SU-DHL-6 (cell line): ENCODE measurements around the gene WAC.

Experiments
- H2AFZ ChIP-seq: fragments of 200-600 bp; sonication (generic); 2 replicates; pipeline ENCODE4 v1.6.1; 2014; ENCODE audit warnings: low read depth, mild to moderate bottlenecking, moderate library complexity, mixed read lengths, antibody characterized with exemption, low read length; ENCODE audit not compliant: severe bottlenecking
- H3F3A ChIP-seq: fragments of 200-600 bp; shearing (Covaris generic); 2 replicates; pipeline ENCODE4 v1.6.0; 2016; ENCODE audit warnings: antibody characterized with exemption, mild to moderate bottlenecking; ENCODE audit not compliant: insufficient read depth
- H3K27ac ChIP-seq: fragments of 200-600 bp; sonication (generic); 2 replicates; pipeline ENCODE4 v1.5.1; 2016; ENCODE audit warnings: low read depth, mild to moderate bottlenecking, low read length, moderate library complexity, mixed read lengths
- H3K27me3 ChIP-seq: fragments of 200-600 bp; sonication (generic), shearing (Covaris generic); 2 replicates; pipeline ENCODE4 v1.6.0; 2014; ENCODE audit warnings: mild to moderate bottlenecking, low read length
- H3K36me3 ChIP-seq: fragments of 200-600 bp; sonication (generic); 2 replicates; pipeline ENCODE4 v1.6.1; 2014; ENCODE audit warnings: mild to moderate bottlenecking, low read length, mixed read lengths
- H3K4me2 ChIP-seq: fragments of 300-600, 200-600 bp; shearing (Covaris generic), sonication (generic); 2 replicates; pipeline ENCODE4 v1.6.0; 2014; ENCODE audit warnings: low read length, low read depth, mild to moderate bottlenecking; ENCODE audit not compliant: poor library complexity, severe bottlenecking
- H3K4me3 ChIP-seq: fragments of 200-600 bp; sonication (generic); 2 replicates; pipeline ENCODE4 v1.5.1; 2014; ENCODE audit warnings: antibody characterized with exemption, low read length, mild to moderate bottlenecking, mixed read lengths; ENCODE audit not compliant: insufficient read depth, poor library complexity, severe bottlenecking
- H3K79me2 ChIP-seq: fragments of 200-600 bp; sonication (generic); 2 replicates; pipeline ENCODE4 v1.6.1; 2014; ENCODE audit warnings: mild to moderate bottlenecking, low read length, moderate library complexity; ENCODE audit not compliant: insufficient read depth
- H3K9ac ChIP-seq: fragments of 200-600 bp; sonication (generic); 2 replicates; pipeline ENCODE4 v1.7.0; 2014; ENCODE audit warnings: mild to moderate bottlenecking, low read length
- H3K9me2 ChIP-seq: fragments of 200-600 bp; sonication (generic); replicated peaks from 2 replicates; pipeline ENCODE4 v1.6.1; 2014; ENCODE audit warnings: low read length; ENCODE audit not compliant: insufficient read depth
- H3K9me3 ChIP-seq: fragments of 200-600 bp; sonication (generic); 2 replicates; pipeline ENCODE4 v1.6.1; 2014; ENCODE audit warnings: low read length, mixed read lengths; ENCODE audit not compliant: insufficient read depth
- H4K20me1 ChIP-seq: fragments of 200-600 bp; sonication (generic); 2 replicates; pipeline ENCODE4 v1.6.1; 2014; ENCODE audit warnings: low read depth, mild to moderate bottlenecking, antibody characterized with exemption, low read length, moderate library complexity, mixed read lengths
- EZH2phosphoT487 ChIP-seq: fragments of 200-600 bp; sonication (generic), shearing (Covaris generic); conservative IDR thresholded peaks from 2 replicates; pipeline ENCODE4 v1.6.1; 2018; ENCODE audit warnings: mild to moderate bottlenecking, antibody characterized with exemption, low read length, moderate library complexity, mixed read lengths
- TF ChIP-seq, protein P1 (sequence below): fragments of 200-600 bp; sonication (generic); IDR thresholded peaks from one replicate; pipeline ENCODE4 v1.5.1; 2017; ENCODE audit warnings: antibody characterized with exemption, mild to moderate bottlenecking, low read length, moderate library complexity; ENCODE audit not compliant: insufficient read depth, poor library complexity, severe bottlenecking

WAC gene

GRCh38 chr10:28523725-28524252, 9.1 kb upstream of the WAC start:
- no peak overlapping the region for H2AFZ ChIP-seq
- TF ChIP-seq, protein P1, sequence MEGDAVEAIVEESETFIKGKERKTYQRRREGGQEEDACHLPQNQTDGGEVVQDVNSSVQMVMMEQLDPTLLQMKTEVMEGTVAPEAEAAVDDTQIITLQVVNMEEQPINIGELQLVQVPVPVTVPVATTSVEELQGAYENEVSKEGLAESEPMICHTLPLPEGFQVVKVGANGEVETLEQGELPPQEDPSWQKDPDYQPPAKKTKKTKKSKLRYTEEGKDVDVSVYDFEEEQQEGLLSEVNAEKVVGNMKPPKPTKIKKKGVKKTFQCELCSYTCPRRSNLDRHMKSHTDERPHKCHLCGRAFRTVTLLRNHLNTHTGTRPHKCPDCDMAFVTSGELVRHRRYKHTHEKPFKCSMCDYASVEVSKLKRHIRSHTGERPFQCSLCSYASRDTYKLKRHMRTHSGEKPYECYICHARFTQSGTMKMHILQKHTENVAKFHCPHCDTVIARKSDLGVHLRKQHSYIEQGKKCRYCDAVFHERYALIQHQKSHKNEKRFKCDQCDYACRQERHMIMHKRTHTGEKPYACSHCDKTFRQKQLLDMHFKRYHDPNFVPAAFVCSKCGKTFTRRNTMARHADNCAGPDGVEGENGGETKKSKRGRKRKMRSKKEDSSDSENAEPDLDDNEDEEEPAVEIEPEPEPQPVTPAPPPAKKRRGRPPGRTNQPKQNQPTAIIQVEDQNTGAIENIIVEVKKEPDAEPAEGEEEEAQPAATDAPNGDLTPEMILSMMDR, result no peak
- TF ChIP-seq EZH2phosphoT487, result no peak
- H3K36me3 ChIP-seq, result peaks cover 15% of the 10 kb centered on the region
- H3K27me3 ChIP-seq, result no peaks in the 10 kb centered on the region
- H3K27ac ChIP-seq, result no peak overlapping the region
- no peaks in the 10 kb centered on the region for H3K9me3 ChIP-seq
- H3K4me3 ChIP-seq, result no peak overlapping the region
- no peaks in the 10 kb centered on the region for H3F3A ChIP-seq
- H3K4me2 ChIP-seq, result no peak overlapping the region
- no peaks in the 10 kb centered on the region for H4K20me1 ChIP-seq
- H3K79me2 ChIP-seq, result no peaks in the 10 kb centered on the region
- no peaks in the 10 kb centered on the region for H3K9me2 ChIP-seq
- no peak overlapping the region for H3K9ac ChIP-seq

DNA sequence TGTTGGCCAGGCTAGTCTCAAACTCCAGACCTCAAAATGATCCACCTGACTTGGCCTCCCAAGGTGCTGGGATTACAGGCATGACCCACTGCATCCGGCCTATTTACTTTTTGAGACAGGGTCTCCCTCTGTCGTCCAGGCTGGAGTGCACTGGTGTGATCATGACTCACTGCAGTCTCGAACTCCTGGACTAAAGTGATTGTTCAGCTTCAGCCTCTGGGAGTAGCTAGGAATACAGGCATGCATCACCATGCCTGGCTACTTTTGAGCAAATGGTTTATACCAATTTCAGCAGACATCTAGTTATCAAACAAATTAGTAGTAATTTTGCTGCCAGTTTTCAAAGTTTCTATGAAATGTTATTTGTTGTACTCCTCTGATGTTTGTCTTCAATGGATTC, 2.2 kb upstream of the WAC start:
- TF ChIP-seq, protein P1, result no peak
- no peak for TF ChIP-seq EZH2phosphoT487
- no peaks in the 10 kb centered on the region for H3K9me3 ChIP-seq
- peak overlapping the region; percentile 70 for H3K4me2 ChIP-seq
- no peak overlapping the region for H2AFZ ChIP-seq
- H3F3A ChIP-seq, result no peaks in the 10 kb centered on the region; the same call in 1 of the 2 replicates
- H4K20me1 ChIP-seq, result peaks cover 13% of the 10 kb centered on the region
- no peak overlapping the region for H3K27ac ChIP-seq
- H3K27me3 ChIP-seq, result no peaks in the 10 kb centered on the region
- H3K9me2 ChIP-seq, result no peaks in the 10 kb centered on the region
- H3K9ac ChIP-seq, result no peak overlapping the region; the same call in 1 of the 2 replicates
- peaks cover 20% of the 10 kb centered on the region for H3K36me3 ChIP-seq
- peaks cover 33% of the 10 kb centered on the region for H3K79me2 ChIP-seq
- no peak overlapping the region for H3K4me3 ChIP-seq

- H3K4me2 ChIP-seq, result peak overlapping the region; percentile 70
- no peaks in the 10 kb centered on the region for H3K9me3 ChIP-seq
- no peaks in the 10 kb centered on the region for H3K27me3 ChIP-seq
- H3K36me3 ChIP-seq, result peaks cover 42% of the 10 kb centered on the region
- H3K9ac ChIP-seq, result peak overlapping the region; percentile 83
- peaks cover 34% of the 10 kb centered on the region for H4K20me1 ChIP-seq
- peak overlapping the region; percentile 80 for H3K4me3 ChIP-seq
- peaks cover 57% of the 10 kb centered on the region for H3K79me2 ChIP-seq
- H3K9me2 ChIP-seq, result no peaks in the 10 kb centered on the region
- TF ChIP-seq EZH2phosphoT487, result no peak
- TF ChIP-seq, protein P1, result no peak
- peaks cover 13% of the 10 kb centered on the region; the same call in 1 of the 2 replicates for H3F3A ChIP-seq
- H2AFZ ChIP-seq, result no peak overlapping the region
- H3K27ac ChIP-seq, result peak overlapping the region; percentile 92
These were observed 257 bp downstream of the WAC start for GRCh38 chr10:28533186-28533564.
